Activated naive CD4-positive, alpha-beta T cell treated with anti-CD3 and anti-CD28 coated beads, Interleukin-2, amount 10 ng/mL, durations not matched to agents 7 days and 5 days (primary cell): Measurements from ENCODE around the gene NDRG4.

ENCODE experiments used
- CTCF ChIA-PET: fragments of 350-600 bp; sonication (Branson Sonifier 250); formaldehyde crosslinking; loops from one replicate; lab custom pipeline; 2021; ENCODE audit warnings: antibody characterized with exemption; lab: Charles Lee
- DNase-seq: peaks from one replicate; pipeline ENCODE4 v3.0.0-alpha.2; 2020
- H3K27ac Mint-ChIP-seq: one replicate; pipeline ENCODE4 v1.8.0; 2021; ENCODE audit warnings: mild to moderate bottlenecking, moderate library complexity, mixed read lengths
- H3K27me3 Mint-ChIP-seq: one replicate; pipeline ENCODE4 v1.8.0; 2021; ENCODE audit warnings: mild to moderate bottlenecking, mixed read lengths
- H3K36me3 Mint-ChIP-seq: one replicate; pipeline ENCODE4 v1.8.0; 2021; ENCODE audit warnings: mixed read lengths
- H3K4me1 Mint-ChIP-seq: one replicate; pipeline ENCODE4 v1.8.0; 2021; ENCODE audit warnings: mixed read lengths
- H3K4me3 Mint-ChIP-seq: one replicate; pipeline ENCODE4 v1.8.0; 2021; ENCODE audit warnings: mild to moderate bottlenecking, moderate library complexity, mixed read lengths
- H3K9me3 Mint-ChIP-seq: one replicate; pipeline ENCODE4 v1.8.0; 2021; ENCODE audit warnings: mixed read lengths

NDRG4 gene

GRCh38 chr16:58499615-58500351, at the start of gene NDRG4:
Gene NDRG4, plus strand, starts transcription at chr16:58500143. Its CDS starts 106 bp downstream, at chr16:58500249.
- CTCF ChIA-PET: interaction anchor here (1.0 to 1.7 kb wide), 4 partner anchors 13 to 256 kb away, joined by 3 to 6 read pairs (median 4); no protein-coding TSS in a partner anchor
- Mint-ChIP-seq H3K27ac (no peak within 1 kb of the TSS), H3K4me1 (peaks cover 21% of the 10 kb centered on the region), H3K4me3 (peak within 1 kb of the TSS; percentile 67), H3K27me3 (peaks cover 61% of the 10 kb centered on the region), H3K9me3 (no peaks in the 10 kb centered on the region), H3K36me3 (no peaks in the 10 kb centered on the region)
- DNase-seq: peak; percentile 58

- Mint-ChIP-seq H3K4me1 (peaks cover 4% of the 10 kb centered on the region), H3K27me3 (peaks cover 43% of the 10 kb centered on the region), H3K27ac (no peak overlapping the region), H3K36me3 (no peaks in the 10 kb centered on the region), H3K9me3 (no peaks in the 10 kb centered on the region), H3K4me3 (no peak overlapping the region)
- CTCF ChIA-PET: no interaction called here
- DNase-seq: no peak
Measured at GRCh38 chr16:58450590-58450989, 49.4 kb upstream of the NDRG4 start.

- peaks cover 43% of the 10 kb centered on the region for H3K27me3 Mint-ChIP-seq
- H3K27ac Mint-ChIP-seq: no peak overlapping the region
- H3K4me1 Mint-ChIP-seq: peaks cover 4% of the 10 kb centered on the region
- CTCF ChIA-PET: no interaction called here
- H3K4me3 Mint-ChIP-seq: no peak overlapping the region
- H3K36me3 Mint-ChIP-seq: no peaks in the 10 kb centered on the region
- H3K9me3 Mint-ChIP-seq: no peaks in the 10 kb centered on the region
- DNase-seq: no peak
Measured at GRCh38 chr16:58451265-58451689, 48.7 kb upstream of the NDRG4 start.

GRCh38 chr16:58451945-58452401, 48.0 kb upstream of the NDRG4 start:
- H3K4me3 Mint-ChIP-seq: no peak overlapping the region
- peaks cover 4% of the 10 kb centered on the region for H3K4me1 Mint-ChIP-seq
- H3K27me3 Mint-ChIP-seq: peaks cover 43% of the 10 kb centered on the region
- no peak for DNase-seq
- no peaks in the 10 kb centered on the region for H3K36me3 Mint-ChIP-seq
- CTCF ChIA-PET: interaction anchor here (0.7 kb wide), 1 partner anchor 248 kb away, joined by 3 read pairs; no protein-coding TSS in a partner anchor
- no peaks in the 10 kb centered on the region for H3K9me3 Mint-ChIP-seq
- no peak overlapping the region for H3K27ac Mint-ChIP-seq

- CTCF ChIA-PET: interaction anchor here (0.7 kb wide), 1 partner anchor 249 kb away, joined by 3 read pairs; no protein-coding TSS in a partner anchor
Measured at GRCh38 chr16:58452640-58453039, 47.3 kb upstream of the NDRG4 start.

GRCh38 chr16:58454178-58454577, 45.8 kb upstream of the NDRG4 start:
- no peaks in the 10 kb centered on the region for H3K36me3 Mint-ChIP-seq
- H3K4me3 Mint-ChIP-seq: no peak overlapping the region
- H3K4me1 Mint-ChIP-seq: peaks cover 6% of the 10 kb centered on the region
- CTCF ChIA-PET: interaction anchor here (1.1 kb wide), 1 partner anchor 36 kb away, joined by 3 read pairs; no protein-coding TSS in a partner anchor
- no peaks in the 10 kb centered on the region for H3K9me3 Mint-ChIP-seq
- H3K27me3 Mint-ChIP-seq: peaks cover 43% of the 10 kb centered on the region
- DNase-seq: no peak
- H3K27ac Mint-ChIP-seq: peak overlapping the region; percentile 6

More at GRCh38 chr16:58452640-58453039, 47.3 kb upstream of the NDRG4 start:
- no peaks in the 10 kb centered on the region for H3K36me3 Mint-ChIP-seq
- no peak overlapping the region for H3K4me3 Mint-ChIP-seq
- DNase-seq: no peak
- peaks cover 43% of the 10 kb centered on the region for H3K27me3 Mint-ChIP-seq
- H3K27ac Mint-ChIP-seq: no peak overlapping the region
- no peaks in the 10 kb centered on the region for H3K9me3 Mint-ChIP-seq
- H3K4me1 Mint-ChIP-seq: peaks cover 4% of the 10 kb centered on the region

- Mint-ChIP-seq H3K27ac (no peak overlapping the region), H3K4me3 (no peak overlapping the region), H3K4me1 (peaks cover 5% of the 10 kb centered on the region), H3K27me3 (peaks cover 44% of the 10 kb centered on the region), H3K36me3 (no peaks in the 10 kb centered on the region), H3K9me3 (no peaks in the 10 kb centered on the region)
- CTCF ChIA-PET: interaction anchor here (1.1 kb wide), 1 partner anchor 37 kb away, joined by 3 read pairs; no protein-coding TSS in a partner anchor
- DNase-seq: no peak
Measured at GRCh38 chr16:58454856-58455255, 45.1 kb upstream of the NDRG4 start.

GRCh38 chr16:58455750-58456149, 44.2 kb upstream of the NDRG4 start:
- Mint-ChIP-seq H3K4me3 (no peak overlapping the region), H3K27ac (no peak overlapping the region), H3K9me3 (no peaks in the 10 kb centered on the region), H3K4me1 (peaks cover 2% of the 10 kb centered on the region), H3K36me3 (no peaks in the 10 kb centered on the region), H3K27me3 (peaks cover 42% of the 10 kb centered on the region)
- CTCF ChIA-PET: no interaction called here
- DNase-seq: no peak

- Mint-ChIP-seq H3K4me1 (peaks cover 2% of the 10 kb centered on the region), H3K4me3 (no peak overlapping the region), H3K36me3 (no peaks in the 10 kb centered on the region), H3K9me3 (no peaks in the 10 kb centered on the region), H3K27ac (no peak overlapping the region), H3K27me3 (peaks cover 42% of the 10 kb centered on the region)
- DNase-seq: no peak
- CTCF ChIA-PET: no interaction called here
Measured at GRCh38 chr16:58456193-58456592, 43.8 kb upstream of the NDRG4 start.

- H3K9me3 Mint-ChIP-seq: no peaks in the 10 kb centered on the region
- no peaks in the 10 kb centered on the region for H3K36me3 Mint-ChIP-seq
- H3K4me1 Mint-ChIP-seq: peaks cover 4% of the 10 kb centered on the region
- H3K27ac Mint-ChIP-seq: no peak overlapping the region
- no peak for DNase-seq
- peaks cover 56% of the 10 kb centered on the region for H3K27me3 Mint-ChIP-seq
- no peak overlapping the region for H3K4me3 Mint-ChIP-seq
- CTCF ChIA-PET: interaction anchor here (0.7 to 1.0 kb wide), 3 partner anchors 10 to 122 kb away, joined by 3 read pairs; no protein-coding TSS in a partner anchor
Measured at GRCh38 chr16:58458606-58459343, 41.2 kb upstream of the NDRG4 start.

GRCh38 chr16:58459344-58460218, 40.4 kb upstream of the NDRG4 start:
- H3K36me3 Mint-ChIP-seq: no peaks in the 10 kb centered on the region
- CTCF ChIA-PET: interaction anchor here (0.7 to 1.0 kb wide), 3 partner anchors 11 to 123 kb away, joined by 3 read pairs; no protein-coding TSS in a partner anchor
- DNase-seq: peak; percentile 33
- H3K27me3 Mint-ChIP-seq: peaks cover 64% of the 10 kb centered on the region
- H3K4me1 Mint-ChIP-seq: peaks cover 6% of the 10 kb centered on the region
- no peak overlapping the region for H3K27ac Mint-ChIP-seq
- no peaks in the 10 kb centered on the region for H3K9me3 Mint-ChIP-seq
- no peak overlapping the region for H3K4me3 Mint-ChIP-seq

- Mint-ChIP-seq H3K36me3 (no peaks in the 10 kb centered on the region), H3K27me3 (peaks cover 64% of the 10 kb centered on the region), H3K9me3 (no peaks in the 10 kb centered on the region), H3K4me3 (no peak overlapping the region), H3K27ac (no peak overlapping the region), H3K4me1 (peaks cover 10% of the 10 kb centered on the region)
- CTCF ChIA-PET: no interaction called here
- DNase-seq: no peak
Measured at GRCh38 chr16:58460219-58460610, 39.7 kb upstream of the NDRG4 start.

- Mint-ChIP-seq H3K4me3 (no peak overlapping the region), H3K4me1 (peaks cover 10% of the 10 kb centered on the region), H3K9me3 (no peaks in the 10 kb centered on the region), H3K36me3 (no peaks in the 10 kb centered on the region), H3K27me3 (peaks cover 70% of the 10 kb centered on the region), H3K27ac (no peak overlapping the region)
- no peak for DNase-seq
- CTCF ChIA-PET: interaction anchor here (0.8 kb wide), 1 partner anchor 27 kb away, joined by 3 read pairs; no protein-coding TSS in a partner anchor
Measured at GRCh38 chr16:58461056-58461455, 38.9 kb upstream of the NDRG4 start.
